IPS-NIHi7 (cell line): Measurements from ENCODE around the gene IL1B.
"Not testable (repeated sequence)": the region's sequence is repeated elsewhere in the genome, so short reads cannot be mapped to it uniquely, and the experiment has no call there.

Experiments used
- DNase-seq: peaks from one replicate; pipeline ENCODE4 v3.0.0; 2012; ENCODE audit warnings: mixed read lengths; ENCODE audit errors: extremely low spot score

Gene IL1B

GRCh38 chr2:112850588-112850987, 14.0 kb upstream of the IL1B start:
- no peak for DNase-seq

GRCh38 chr2:112849956-112850355, 13.4 kb upstream of the IL1B start:
- DNase-seq: no peak

GRCh38 chr2:112848833-112849232, 12.3 kb upstream of the IL1B start:
- DNase-seq: no peak

- DNase-seq: no peak
Observed at GRCh38 chr2:112846031-112846430, 9.5 kb upstream of the IL1B start.

GRCh38 chr2:112843836-112844235, 7.3 kb upstream of the IL1B start:
- no peak for DNase-seq

GRCh38 chr2:112843288-112843687, 6.7 kb upstream of the IL1B start:
- DNase-seq: no peak

GRCh38 chr2:112841295-112842044, 4.9 kb upstream of the IL1B start:
- DNase-seq: no peak

- DNase-seq: no peak
Observed at GRCh38 chr2:112840068-112840445, 3.5 kb upstream of the IL1B start.

- DNase-seq: no peak
Observed at GRCh38 chr2:112839407-112840067, 3.0 kb upstream of the IL1B start.

- no peak for DNase-seq
Observed at GRCh38 chr2:112836163-112836560, 417 bp downstream of the IL1B start.

- no peak for DNase-seq
Observed at GRCh38 chr2:112835536-112836162, 930 bp downstream of the IL1B start.

GRCh38 chr2:112835061-112835501, 1.5 kb downstream of the IL1B start:
- DNase-seq: no peak

GRCh38 chr2:112834396-112835037, 2.1 kb downstream of the IL1B start:
- no peak for DNase-seq

- DNase-seq: no peak
Observed at GRCh38 chr2:112833976-112834375, 2.6 kb downstream of the IL1B start.

GRCh38 chr2:112833639-112833931, 3.0 kb downstream of the IL1B start:
- DNase-seq: not testable (repeated sequence)

- DNase-seq: no peak
Observed at GRCh38 chr2:112832841-112833638, 3.5 kb downstream of the IL1B start.

GRCh38 chr2:112831946-112832840, 4.4 kb downstream of the IL1B start:
- DNase-seq: no peak

GRCh38 chr2:112831513-112831845, 5.1 kb downstream of the IL1B start:
- DNase-seq: no peak

- DNase-seq: no peak
Observed at GRCh38 chr2:112830682-112831512, 5.7 kb downstream of the IL1B start.
